HepG2 (cell line): ENCODE measurements around the gene USP32. TPM values are rescaled to one million over a fixed set of nuclear protein-coding genes. Genes with fewer than 3 reads are reported as not detected.

Experiments used
- ATAC-seq: fragments of 200-7000 bp; cut with Tn5 transposase; 3 replicates; pipeline ENCODE4 v1.9.1; 2020; ENCODE audit warnings: mild to moderate bottlenecking, moderate library complexity
- BruUV-seq: library from RNA; stranded (reverse); fragments of 400-500 nt; replicated peaks from 2 replicates; lab custom pipeline; 2021; lab: Mats Ljungman, UMichigan
- CTCF ChIA-PET: fragments of 300-600 bp; formaldehyde crosslinking; extraction: SDS; loops from one replicate; lab custom pipeline; 2021; ENCODE audit warnings: low total read pairs, inconsistent platforms, low intra/inter-chr PET ratio; lab: Yijun Ruan, JAX
- POLR2A ChIA-PET: fragments of 350-600 bp; sonication (Branson Sonifier 250); formaldehyde crosslinking; loops from one replicate; lab custom pipeline; 2020; ENCODE audit warnings: antibody characterized with exemption, inconsistent platforms; lab: Yijun Ruan, JAX
- DNase-seq: peaks from one replicate; pipeline ENCODE4 v3.0.0-alpha.2; 2015; ENCODE audit warnings: low spot score
- FAIRE-seq: peaks from 3 replicates; lab custom pipeline; 2011; peaks lifted over from hg19 to GRCh38; lab: Jason Lieb, UNC
- H2AFZ ChIP-seq: one replicate; pipeline ENCODE4 v1.6.1; 2011; ENCODE audit warnings: low read length, inconsistent platforms
- H3K27ac ChIP-seq: fragments of 300-600 bp; 3 replicates; pipeline ENCODE4 v1.8.0; 2011; ENCODE audit warnings: mixed run types, mild to moderate bottlenecking, mixed read lengths, low read length, inconsistent platforms; ENCODE audit not compliant: insufficient read depth; ENCODE audit errors: extremely low read length
- H3K27me3 ChIP-seq, 2 experiments: fragments of 200-600 bp in 1 of 2; 2 replicates in 1 of 2; 3 replicates in 1 of 2; pipeline versions ENCODE4 v1.6.0 to v1.8.0; 2011; ENCODE audit warnings: low read length in 2 of 2, mild to moderate bottlenecking in 2 of 2, moderate library complexity in 2 of 2, inconsistent platforms in 1 of 2; ENCODE audit not compliant: insufficient read depth in 2 of 2, control insufficient read depth in 1 of 2
- H3K36me3 ChIP-seq, 2 experiments: fragments of 200-600 bp in 1 of 2; replicated peaks in 1 of 2; 2 replicates in 1 of 2; 3 replicates in 1 of 2; pipeline versions ENCODE4 v1.5.1 to v1.8.0; 2011; ENCODE audit warnings: low read length in 2 of 2, inconsistent platforms in 1 of 2; ENCODE audit not compliant: insufficient read depth in 2 of 2, control insufficient read depth in 1 of 2
- H3K4me1 ChIP-seq: 2 replicates; pipeline ENCODE4 v1.5.1; 2012; ENCODE audit warnings: low read length, inconsistent platforms; ENCODE audit not compliant: insufficient read depth
- H3K4me2 ChIP-seq: 2 replicates; pipeline ENCODE4 v1.6.0; 2011; ENCODE audit warnings: low read depth, low read length, inconsistent platforms
- H3K4me3 ChIP-seq, 3 experiments: fragments of 200-600 bp in 1 of 3; sonication (generic), shearing (Covaris generic) in 1 of 3; replicated peaks in 1 of 3; 2 replicates each; pipeline ENCODE4 v1.5.1; 2011 to 2016; ENCODE audit warnings: low read length in 3 of 3, inconsistent platforms in 2 of 3, low read depth in 2 of 3, mild to moderate bottlenecking in 2 of 3, control low read depth in 1 of 3, mixed read lengths in 1 of 3; ENCODE audit not compliant: insufficient read depth in 1 of 3
- H3K79me2 ChIP-seq: one replicate; pipeline ENCODE4 v1.6.1; 2011; ENCODE audit warnings: low read length, inconsistent platforms; ENCODE audit not compliant: insufficient read depth
- H3K9ac ChIP-seq: 2 replicates; pipeline ENCODE4 v1.6.0; 2011; ENCODE audit warnings: mild to moderate bottlenecking, low read depth, low read length, inconsistent platforms; ENCODE audit not compliant: insufficient read depth
- H3K9me3 ChIP-seq: 2 replicates; pipeline ENCODE4 v1.5.1; 2012; ENCODE audit warnings: mild to moderate bottlenecking, low read length
- H4K20me1 ChIP-seq: 2 replicates; pipeline ENCODE4 v1.6.0; 2011; ENCODE audit warnings: inconsistent platforms, mild to moderate bottlenecking, low read length, moderate library complexity; ENCODE audit not compliant: insufficient read depth
- AFF4 ChIP-seq: sonication (generic); formaldehyde crosslinking; IDR thresholded peaks from 2 replicates; pipeline ENCODE4 v1.4.0; 2020; ENCODE audit warnings: missing genetic modification reagents
- FOXK2 ChIP-seq: fragments of 450-650 bp; IDR thresholded peaks from 2 replicates; pipeline ENCODE4 v1.6.1; 2016
- ISL2 ChIP-seq: sonication (generic); formaldehyde crosslinking; IDR thresholded peaks from 2 replicates; pipeline ENCODE4 v1.5.0; 2020; ENCODE audit warnings: missing genetic modification reagents
- PTBP1 ChIP-seq: fragments of 200-400 bp; formaldehyde crosslinking; IDR thresholded peaks from 2 replicates; pipeline ENCODE4 v1.6.1; 2018; ENCODE audit warnings: low read length, low read depth; ENCODE audit not compliant: poor library complexity, severe bottlenecking
- RBM22 ChIP-seq: fragments of 200-400 bp; formaldehyde crosslinking; optimal IDR thresholded peaks from 2 replicates; pipeline ENCODE3; 2017; ENCODE audit warnings: mild to moderate bottlenecking, low read length, moderate library complexity
- RFXAP ChIP-seq: sonication (generic); formaldehyde crosslinking; IDR thresholded peaks from 2 replicates; pipeline ENCODE4 v1.4.0; 2020; ENCODE audit warnings: missing genetic modification reagents, borderline replicate concordance
- SMYD3 ChIP-seq: sonication (generic); formaldehyde crosslinking; IDR thresholded peaks from 2 replicates; pipeline ENCODE4 v1.8.1; 2023; ENCODE audit warnings: mild to moderate bottlenecking, missing genetic modification reagents
- TBX3 ChIP-seq: fragments of 450-650 bp; IDR thresholded peaks from 2 replicates; pipeline ENCODE4 v1.6.1; 2017; ENCODE audit warnings: antibody characterized with exemption, mild to moderate bottlenecking, inconsistent platforms, borderline replicate concordance
- TCF12 ChIP-seq, 2 experiments: fragments of 450-650 bp in 1 of 2; sonication (generic) in 1 of 2; formaldehyde crosslinking in 1 of 2; IDR thresholded peaks; 2 replicates each; pipeline versions ENCODE4 v1.6.1 to v1.8.0; 2017 to 2022; ENCODE audit warnings: antibody characterized with exemption in 1 of 2, mild to moderate bottlenecking in 1 of 2, missing genetic modification reagents in 1 of 2, moderate library complexity in 1 of 2
- THAP11 ChIP-seq: IDR thresholded peaks from 2 replicates; pipeline ENCODE4 v1.6.1; 2016; ENCODE audit warnings: missing biosample characterization, missing genetic modification reagents
- THRA ChIP-seq: sonication (generic); formaldehyde crosslinking; IDR thresholded peaks from 2 replicates; pipeline ENCODE4 v1.4.0; 2020; ENCODE audit warnings: missing genetic modification reagents, borderline replicate concordance
- ZNF124 ChIP-seq: sonication (generic); formaldehyde crosslinking; IDR thresholded peaks from 2 replicates; pipeline ENCODE4 v1.4.0; 2020; ENCODE audit warnings: missing genetic modification reagents
- ZSCAN22 ChIP-seq: sonication (generic); formaldehyde crosslinking; IDR thresholded peaks from 2 replicates; pipeline ENCODE4 v1.4.0; 2020; ENCODE audit warnings: mild to moderate bottlenecking, missing genetic modification reagents
- WGBS: methylation state at CpG from one replicate; pipeline ENCODE4 v1.1.6; 2017; ENCODE audit warnings: low lambda C conversion rate; 5-methylcytosine and 5-hydroxymethylcytosine counted together
- in situ Hi-C: cut with HindIII; loops from 2 replicates; pipeline ENCODE4 v1.10.0; 2017; ENCODE audit warnings: low pct_unique_long_range_greater_than_20kb; ENCODE audit not compliant: extremely low pct_ligation_motif_present
- intact Hi-C: fragments of 100-400 bp; cut with micrococcal nuclease; formaldehyde crosslinking; loops from one replicate; pipeline ENCODE4 v1.10.0; 2022; ENCODE audit not compliant: unreplicated experiment
- polyA plus RNA-seq, 8 experiments: library from polyadenylated mRNA; depleted of rRNA in 3 of 8; stranded (reverse) in 7 of 8; unstranded in 1 of 8; fragments of >200 nt; fragmentation: Illumina TruSeq in 4 of 8; extraction: Trizol in 4 of 8; gene quantifications; 2 replicates each; pipeline versions ENCODE4 v1.2.1 to v1.2.3, GENCODE V29; 2011 to 2016; ENCODE audit warnings: low read depth in 4 of 8, missing spikeins in 1 of 8, mixed read lengths in 1 of 8; ENCODE audit not compliant: insufficient read depth in 1 of 8
- total RNA-seq, 5 experiments: library from RNA; depleted of rRNA; stranded (reverse); fragments of >200 nt; fragmentation: Illumina TruSeq; extraction: Trizol; gene quantifications; 2 replicates each; pipeline ENCODE4 v1.2.3, GENCODE V29; 2016; ENCODE audit warnings: low read depth in 1 of 5
- TF ChIP-seq, protein P1 (sequence below): IDR thresholded peaks from 2 replicates; pipeline ENCODE4 v1.6.1; 2016; ENCODE audit warnings: missing compliant biosample characterization, missing genetic modification reagents, borderline replicate concordance
- TF ChIP-seq, protein P2 (sequence below): conservative IDR thresholded peaks from 2 replicates; pipeline ENCODE4 v1.6.1; 2018; ENCODE audit warnings: missing genetic modification reagents

USP32 gene
- total and polyA plus RNA-seq, 2 of the 13 experiments (the other 11 are each of a cell fraction or from before 2014, with no cell fraction given), result 24.9 to 39.9 TPM

GRCh38 chr17:60426596-60426995 is 34.7 kb upstream of the USP32 start:
- CTCF ChIA-PET, result no interaction called here
- ATAC-seq, result no peak

More at GRCh38 chr17:60426596-60426995, 34.7 kb upstream of the USP32 start:
- no peaks in the 10 kb centered on the region for H3K79me2 ChIP-seq
- H3K9ac ChIP-seq, result no peak overlapping the region
- H3K4me1 ChIP-seq, result peaks cover 7% of the 10 kb centered on the region; the same call in 1 of the 2 replicates
- no peak for TF ChIP-seq RBM22
- no peak for TF ChIP-seq PTBP1
- TF ChIP-seq, protein P1, sequence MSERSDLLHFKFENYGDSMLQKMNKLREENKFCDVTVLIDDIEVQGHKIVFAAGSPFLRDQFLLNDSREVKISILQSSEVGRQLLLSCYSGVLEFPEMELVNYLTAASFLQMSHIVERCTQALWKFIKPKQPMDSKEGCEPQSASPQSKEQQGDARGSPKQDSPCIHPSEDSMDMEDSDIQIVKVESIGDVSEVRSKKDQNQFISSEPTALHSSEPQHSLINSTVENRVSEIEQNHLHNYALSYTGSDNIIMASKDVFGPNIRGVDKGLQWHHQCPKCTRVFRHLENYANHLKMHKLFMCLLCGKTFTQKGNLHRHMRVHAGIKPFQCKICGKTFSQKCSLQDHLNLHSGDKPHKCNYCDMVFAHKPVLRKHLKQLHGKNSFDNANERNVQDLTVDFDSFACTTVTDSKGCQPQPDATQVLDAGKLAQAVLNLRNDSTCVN (CRISPR knock-in tag), result no peak
- no peak for TF ChIP-seq RFXAP (CRISPR knock-in tag)
- no peak for TF ChIP-seq ZNF124 (CRISPR knock-in tag)
- TF ChIP-seq ZSCAN22, result no peak
- TF ChIP-seq TBX3, result no peak
- no peak for TF ChIP-seq AFF4
- TF ChIP-seq, protein P2, sequence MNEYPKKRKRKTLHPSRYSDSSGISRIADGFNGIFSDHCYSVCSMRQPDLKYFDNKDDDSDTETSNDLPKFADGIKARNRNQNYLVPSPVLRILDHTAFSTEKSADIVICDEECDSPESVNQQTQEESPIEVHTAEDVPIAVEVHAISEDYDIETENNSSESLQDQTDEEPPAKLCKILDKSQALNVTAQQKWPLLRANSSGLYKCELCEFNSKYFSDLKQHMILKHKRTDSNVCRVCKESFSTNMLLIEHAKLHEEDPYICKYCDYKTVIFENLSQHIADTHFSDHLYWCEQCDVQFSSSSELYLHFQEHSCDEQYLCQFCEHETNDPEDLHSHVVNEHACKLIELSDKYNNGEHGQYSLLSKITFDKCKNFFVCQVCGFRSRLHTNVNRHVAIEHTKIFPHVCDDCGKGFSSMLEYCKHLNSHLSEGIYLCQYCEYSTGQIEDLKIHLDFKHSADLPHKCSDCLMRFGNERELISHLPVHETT (CRISPR knock-in tag), result no peak
- TF ChIP-seq FOXK2, result no peak
- no peak for TF ChIP-seq THAP11 (CRISPR knock-in tag)
- no peak for TF ChIP-seq SMYD3
- TF ChIP-seq TCF12 (IDR thresholded peaks at IDR 0.05), result no peak
- no peak for TF ChIP-seq TCF12 (CRISPR knock-in tag; IDR thresholded peaks at IDR 0.05)
- no peak for TF ChIP-seq ISL2
- no peak for TF ChIP-seq THRA (CRISPR knock-in tag)
- TF ChIP-seq, all 625 proteins: peak for 0
- FAIRE-seq, result no peak
- in situ Hi-C loops (no loop called here), intact Hi-C loops (no loop called here)
- H3K4me2 ChIP-seq, result no peak overlapping the region
- H3K4me3 ChIP-seq, result no peak overlapping the region
- no peak overlapping the region for H2AFZ ChIP-seq
- H3K9me3 ChIP-seq, result no peaks in the 10 kb centered on the region
- H4K20me1 ChIP-seq, result no peaks in the 10 kb centered on the region
- no peaks in the 10 kb centered on the region for H3K36me3 ChIP-seq
- H3K27ac ChIP-seq, result no peak overlapping the region
- peaks cover 7 to 19% of the 10 kb centered on the region in 2 experiments for H3K27me3 ChIP-seq
- 47% methylated on average over 7 of the region's 10 CpGs for WGBS
- no peak for DNase-seq
- POLR2A ChIA-PET, result no interaction called here
- BruUV-seq, result no TSS peak
